Mesothelial cell of epicardium (in vitro differentiated cells): Measurements from ENCODE around the gene ELOVL5. TPM values are rescaled to one million over a fixed set of nuclear protein-coding genes. Genes with fewer than 3 reads are reported as not detected.

Experiments
- DNase-seq, 2 experiments: peaks; one replicate each; pipeline ENCODE4 v3.0.0; 2021; ENCODE audit warnings: low spot score in 2 of 2; ENCODE audit not compliant: unreplicated experiment in 2 of 2
- H3K27ac Mint-ChIP-seq: 2 replicates; pipeline ENCODE4 v1.8.0; 2021; ENCODE audit warnings: mixed read lengths
- H3K27me3 Mint-ChIP-seq: 2 replicates; pipeline ENCODE4 v1.8.0; 2021; ENCODE audit warnings: low read depth, mixed read lengths
- H3K36me3 Mint-ChIP-seq: 2 replicates; pipeline ENCODE4 v1.8.0; 2021; ENCODE audit warnings: mixed read lengths
- H3K4me1 Mint-ChIP-seq: 2 replicates; pipeline ENCODE4 v1.8.0; 2021; ENCODE audit warnings: mixed read lengths
- H3K4me3 Mint-ChIP-seq: 2 replicates; pipeline ENCODE4 v1.8.0; 2021; ENCODE audit warnings: mild to moderate bottlenecking, moderate library complexity, mixed read lengths
- H3K9me3 Mint-ChIP-seq: 2 replicates; pipeline ENCODE4 v1.8.0; 2021; ENCODE audit warnings: mixed read lengths
- microRNA-seq: library from miRNA; unstranded; fragments of <30 nt; microRNA quantifications from one replicate; pipeline ENCODE4 v1.2.0, GENCODE V29; 2021; ENCODE audit warnings: inconsistent platforms, mixed read lengths
- total RNA-seq: library from RNA; stranded (reverse); gene quantifications from 3 replicates; pipeline ENCODE4 v1.2.1, GENCODE V29; 2021
- TF ChIP-seq, protein P1 (sequence below): fragments of 200-600 bp; sonication (generic); IDR thresholded peaks from one replicate; pipeline ENCODE4 v1.5.0; 2021; ENCODE audit warnings: antibody characterized with exemption; ENCODE audit not compliant: unreplicated experiment

Gene ELOVL5
- total RNA-seq, 1 donor from 2014 or later = 110 TPM

DNA sequence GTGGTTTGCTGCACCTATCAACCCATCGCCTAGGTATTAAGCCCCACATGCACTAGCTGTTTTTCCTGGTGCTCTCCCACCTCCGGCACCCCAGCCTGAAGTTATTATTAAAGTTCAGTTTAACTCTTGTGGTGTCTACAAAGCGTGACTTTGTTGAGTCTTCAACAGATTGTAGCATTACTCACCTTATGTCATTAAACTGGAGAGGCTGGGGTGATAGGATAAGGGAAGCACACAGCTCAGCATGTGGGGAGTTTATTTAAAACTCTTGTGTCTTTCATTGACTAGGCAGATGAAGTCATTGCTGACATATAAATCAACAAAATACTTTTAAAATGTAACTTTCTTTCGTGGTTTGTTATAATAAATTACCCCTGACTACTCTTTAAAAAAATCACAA, 115.4 kb downstream of the ELOVL5 start:
- no peak overlapping the region for H3K27ac Mint-ChIP-seq
- TF ChIP-seq, protein P1, sequence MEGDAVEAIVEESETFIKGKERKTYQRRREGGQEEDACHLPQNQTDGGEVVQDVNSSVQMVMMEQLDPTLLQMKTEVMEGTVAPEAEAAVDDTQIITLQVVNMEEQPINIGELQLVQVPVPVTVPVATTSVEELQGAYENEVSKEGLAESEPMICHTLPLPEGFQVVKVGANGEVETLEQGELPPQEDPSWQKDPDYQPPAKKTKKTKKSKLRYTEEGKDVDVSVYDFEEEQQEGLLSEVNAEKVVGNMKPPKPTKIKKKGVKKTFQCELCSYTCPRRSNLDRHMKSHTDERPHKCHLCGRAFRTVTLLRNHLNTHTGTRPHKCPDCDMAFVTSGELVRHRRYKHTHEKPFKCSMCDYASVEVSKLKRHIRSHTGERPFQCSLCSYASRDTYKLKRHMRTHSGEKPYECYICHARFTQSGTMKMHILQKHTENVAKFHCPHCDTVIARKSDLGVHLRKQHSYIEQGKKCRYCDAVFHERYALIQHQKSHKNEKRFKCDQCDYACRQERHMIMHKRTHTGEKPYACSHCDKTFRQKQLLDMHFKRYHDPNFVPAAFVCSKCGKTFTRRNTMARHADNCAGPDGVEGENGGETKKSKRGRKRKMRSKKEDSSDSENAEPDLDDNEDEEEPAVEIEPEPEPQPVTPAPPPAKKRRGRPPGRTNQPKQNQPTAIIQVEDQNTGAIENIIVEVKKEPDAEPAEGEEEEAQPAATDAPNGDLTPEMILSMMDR = no peak
- H3K4me3 Mint-ChIP-seq = no peak overlapping the region
- H3K9me3 Mint-ChIP-seq = no peaks in the 10 kb centered on the region
- no peak for DNase-seq
- no peaks in the 10 kb centered on the region for H3K27me3 Mint-ChIP-seq
- H3K4me1 Mint-ChIP-seq = peaks cover 6% of the 10 kb centered on the region
- H3K36me3 Mint-ChIP-seq = no peaks in the 10 kb centered on the region

DNA sequence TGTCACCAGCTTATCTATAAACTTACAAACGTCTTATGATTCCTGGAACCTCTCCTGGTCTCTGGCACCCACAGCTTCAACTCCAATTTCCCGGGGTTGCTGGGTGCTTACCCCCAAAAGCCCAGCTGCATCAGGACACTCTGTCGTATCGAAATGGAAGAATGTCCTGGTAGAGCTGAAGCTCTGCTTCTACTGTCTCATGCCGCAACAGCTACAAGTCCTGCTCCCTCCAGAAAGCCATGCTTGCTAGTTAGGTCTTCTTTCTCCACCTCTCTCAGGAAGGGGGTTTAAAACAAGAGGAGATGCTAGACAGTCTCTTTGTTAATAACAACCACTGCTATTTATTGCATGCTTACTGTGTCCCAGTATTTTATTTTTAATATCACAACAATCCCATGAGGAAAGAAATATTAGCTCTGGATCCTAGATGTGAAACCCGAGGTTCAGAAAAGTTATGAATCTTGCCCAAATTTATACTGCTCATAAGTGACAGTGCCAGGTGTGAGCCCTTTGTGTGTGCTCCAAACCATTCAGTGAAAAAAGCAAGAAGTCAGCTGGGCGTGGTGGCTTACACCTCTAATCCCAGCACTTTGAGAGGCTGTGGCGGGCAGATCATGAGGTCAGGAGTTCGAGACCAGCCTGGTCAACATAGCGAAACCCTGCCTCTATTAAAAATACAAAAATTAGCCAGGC, 117.8 kb downstream of the ELOVL5 start:
- Mint-ChIP-seq H3K9me3 (no peaks in the 10 kb centered on the region), H3K4me3 (no peak overlapping the region), H3K27me3 (no peaks in the 10 kb centered on the region), H3K36me3 (no peaks in the 10 kb centered on the region), H3K4me1 (peaks cover under 1% of the 10 kb centered on the region), H3K27ac (no peak overlapping the region)
- no peak for DNase-seq
- TF ChIP-seq, protein P1 = no peak

GRCh38 chr6:53227847-53228246, 120.9 kb downstream of the ELOVL5 start:
- Mint-ChIP-seq H3K27me3 (no peaks in the 10 kb centered on the region), H3K27ac (no peak overlapping the region), H3K9me3 (no peaks in the 10 kb centered on the region), H3K4me3 (no peak overlapping the region), H3K36me3 (no peaks in the 10 kb centered on the region), H3K4me1 (no peaks in the 10 kb centered on the region)
- TF ChIP-seq, protein P1 = no peak
- DNase-seq = no peak

GRCh38 chr6:53220605-53221004, 128.1 kb downstream of the ELOVL5 start:
- TF ChIP-seq, protein P1 = no peak
- no peak for DNase-seq
- Mint-ChIP-seq H3K4me3 (no peak overlapping the region), H3K27ac (no peak overlapping the region), H3K27me3 (no peaks in the 10 kb centered on the region), H3K4me1 (peaks cover 3% of the 10 kb centered on the region), H3K9me3 (peaks cover 4% of the 10 kb centered on the region), H3K36me3 (no peaks in the 10 kb centered on the region)

Small RNAs within 50 kb of the gene (microRNA-seq; reads per million reads assigned to microRNA genes)
- gene MIR5685 = not detected

Other genes with a start within 250 kb of the ELOVL5 start
- gene GCM1, start 200.1 kb downstream of the ELOVL5 start, total RNA-seq = not detected in 3 replicates
- 18.7 to 27.5 TPM (median 23.5 TPM) in 3 replicates for gene GCLC, start 196.2 kb upstream of the ELOVL5 start, total RNA-seq